ENCODE data around the gene SETD1A.

Gene SETD1A

GRCh38 chr16:30979170-30980022 is 21.8 kb downstream of the SETD1A start:
- peaks cover 47% of the 10 kb centered on the region for H3K36me3 Mint-ChIP-seq (ENCODE audit: low read depth)
- no peak for TF ChIP-seq CTCF (IDR thresholded peaks at IDR 0.05; ENCODE audit: unreplicated experiment in 3 of 3)
- H3K4me3 Mint-ChIP-seq, result no peak overlapping the region
- no peak overlapping the region for H3K27ac Mint-ChIP-seq
- no peaks in the 10 kb centered on the region for H3K9me3 Mint-ChIP-seq
- H3K4me1 Mint-ChIP-seq, result no peaks in the 10 kb centered on the region
- H3K27me3 Mint-ChIP-seq (ENCODE audit: low read depth), result no peaks in the 10 kb centered on the region

GRCh38 chr16:30980023-30980371 is 22.4 kb downstream of the SETD1A start:
- no peak for TF ChIP-seq CTCF (IDR thresholded peaks at IDR 0.05; ENCODE audit: unreplicated experiment in 3 of 3)
- peaks cover 44% of the 10 kb centered on the region for H3K36me3 Mint-ChIP-seq (ENCODE audit: low read depth)
- H3K4me3 Mint-ChIP-seq, result no peak overlapping the region
- H3K27ac Mint-ChIP-seq, result no peak overlapping the region
- no peaks in the 10 kb centered on the region for H3K4me1 Mint-ChIP-seq
- no peaks in the 10 kb centered on the region for H3K9me3 Mint-ChIP-seq
- no peaks in the 10 kb centered on the region for H3K27me3 Mint-ChIP-seq (ENCODE audit: low read depth)

- H3K36me3 Mint-ChIP-seq (ENCODE audit: low read depth), result peaks cover 44% of the 10 kb centered on the region
- no peak overlapping the region for H3K27ac Mint-ChIP-seq
- H3K4me1 Mint-ChIP-seq, result no peaks in the 10 kb centered on the region
- H3K4me3 Mint-ChIP-seq, result no peak overlapping the region
- no peaks in the 10 kb centered on the region for H3K9me3 Mint-ChIP-seq
- no peaks in the 10 kb centered on the region for H3K27me3 Mint-ChIP-seq (ENCODE audit: low read depth)
- no peak for TF ChIP-seq CTCF (IDR thresholded peaks at IDR 0.05; ENCODE audit: unreplicated experiment in 3 of 3)
Observed at GRCh38 chr16:30980434-30980833, 22.9 kb downstream of the SETD1A start.

GRCh38 chr16:30980959-30981358 is 23.4 kb downstream of the SETD1A start:
- H3K27ac Mint-ChIP-seq, result no peak overlapping the region
- no peak for TF ChIP-seq CTCF (IDR thresholded peaks at IDR 0.05; ENCODE audit: unreplicated experiment in 3 of 3)
- no peaks in the 10 kb centered on the region for H3K9me3 Mint-ChIP-seq
- no peak overlapping the region for H3K4me3 Mint-ChIP-seq
- H3K27me3 Mint-ChIP-seq (ENCODE audit: low read depth), result no peaks in the 10 kb centered on the region
- peaks cover 39% of the 10 kb centered on the region for H3K36me3 Mint-ChIP-seq (ENCODE audit: low read depth)
- no peaks in the 10 kb centered on the region for H3K4me1 Mint-ChIP-seq

- Mint-ChIP-seq H3K27me3 (ENCODE audit: low read depth) (no peaks in the 10 kb centered on the region), H3K27ac (peak overlapping the region in 1 of 3 experiments; percentile 3), H3K36me3 (ENCODE audit: low read depth) (peaks cover 27% of the 10 kb centered on the region), H3K9me3 (no peaks in the 10 kb centered on the region), H3K4me3 (no peak overlapping the region), H3K4me1 (no peaks in the 10 kb centered on the region)
- TF ChIP-seq CTCF (IDR thresholded peaks at IDR 0.05; ENCODE audit: unreplicated experiment in 3 of 3), result no peak
Observed at GRCh38 chr16:30982548-30983288, 25.2 kb downstream of the SETD1A start.

Measured in nephron (organoid).